HuH-7.5 (cell line): Measurements from ENCODE around the gene SLC5A6.
A peak's percentile ranks its signal among the peaks of the same experiment; 100 is the strongest.

Source experiments
- DNase-seq: peaks from one replicate; pipeline ENCODE4 v3.0.0; 2011; ENCODE audit warnings: low spot score

Gene SLC5A6

GRCh38 chr2:27171351-27171848 is 40.7 kb downstream of the SLC5A6 start:
- DNase-seq, result peak; percentile 40

- DNase-seq, result no peak
Measured at GRCh38 chr2:27170581-27171337, 41.3 kb downstream of the SLC5A6 start.

DNA sequence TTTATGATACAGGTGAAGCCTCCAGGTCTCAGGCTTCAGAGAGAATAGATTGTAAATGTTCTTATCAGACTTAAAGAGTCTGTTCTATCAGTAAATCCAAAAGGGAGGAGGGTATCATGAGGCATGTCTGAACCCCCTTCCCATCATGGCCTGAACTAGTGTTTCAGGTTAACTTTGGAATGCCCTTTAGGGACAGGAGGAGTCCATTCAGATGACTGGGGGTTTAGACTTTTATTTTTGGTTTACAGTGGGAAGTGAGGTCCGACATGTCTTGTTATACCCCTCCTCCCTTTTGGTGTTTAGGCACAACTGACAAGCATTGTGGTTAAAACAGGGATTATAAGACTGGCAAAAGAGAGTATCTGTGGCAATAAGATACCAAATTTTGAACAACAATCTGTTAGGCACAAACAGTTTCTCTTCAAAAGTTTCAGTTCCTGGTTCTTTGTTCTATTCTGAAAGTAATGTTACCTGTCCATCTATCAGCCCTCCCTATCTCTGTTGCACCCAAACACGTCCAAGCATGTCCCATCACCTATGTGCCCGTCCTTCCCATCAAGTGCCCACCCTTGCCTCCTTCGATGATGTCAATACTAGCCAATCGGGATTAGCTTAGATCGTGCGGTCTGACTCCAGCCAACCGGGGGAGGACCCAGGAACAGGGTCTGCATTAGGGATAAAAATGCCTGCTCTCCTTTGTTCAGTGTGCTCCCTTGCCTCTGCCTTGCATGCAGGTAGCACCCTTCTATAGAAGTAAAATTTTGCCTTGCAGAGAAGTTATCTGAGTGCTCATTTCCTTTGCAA is 46.9 kb downstream of the SLC5A6 start:
- DNase-seq, result no peak

DNA sequence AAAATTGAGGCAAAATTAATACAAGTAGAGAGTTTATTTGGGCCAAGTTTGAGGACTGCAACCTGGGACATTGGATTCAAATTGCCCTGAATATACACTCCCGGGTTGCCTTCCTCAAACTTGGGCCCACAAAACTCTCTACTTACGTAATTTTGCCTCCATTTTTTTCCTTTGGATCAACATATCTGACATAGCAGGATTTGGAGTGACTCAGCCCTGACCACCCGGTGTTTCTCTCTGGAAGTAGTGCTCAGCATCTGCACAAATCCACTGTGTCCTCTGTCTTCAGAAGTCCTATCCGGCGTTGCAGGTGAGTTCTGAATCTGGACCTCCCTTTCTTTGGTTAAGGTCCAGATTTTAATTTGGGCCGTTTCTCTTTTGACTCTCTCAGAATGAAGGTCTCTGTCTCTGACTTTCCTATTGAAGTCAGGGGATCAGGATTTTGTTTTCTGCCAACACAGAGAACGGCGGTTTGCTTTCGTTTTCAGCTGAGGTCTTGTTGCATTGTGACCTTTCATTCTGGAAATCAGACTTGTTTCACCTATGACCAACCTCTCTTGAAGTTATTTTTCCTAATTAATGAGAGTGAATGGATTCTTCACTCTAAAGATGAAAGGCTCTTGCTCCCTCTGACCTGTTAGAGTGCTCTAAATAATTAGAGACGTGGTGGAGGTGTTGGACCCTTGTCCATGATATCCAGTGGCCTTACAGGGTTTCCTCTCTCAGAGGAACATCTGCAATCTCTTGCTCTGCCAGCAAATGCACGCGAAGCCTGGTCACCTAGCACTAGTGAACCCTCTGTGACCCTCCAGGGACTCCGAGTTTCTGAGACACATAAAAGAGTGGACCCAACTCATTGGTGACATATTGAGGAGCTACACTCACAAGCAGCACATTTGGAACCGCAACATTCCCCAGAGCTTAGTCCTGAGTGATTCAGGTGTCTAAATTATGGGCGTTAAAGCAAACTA is 49.6 kb downstream of the SLC5A6 start:
- DNase-seq, result no peak

- no peak for DNase-seq
Measured at GRCh38 chr2:27160191-27160590, 51.9 kb downstream of the SLC5A6 start.

GRCh38 chr2:27159271-27159670 is 52.8 kb downstream of the SLC5A6 start:
- no peak for DNase-seq

DNA sequence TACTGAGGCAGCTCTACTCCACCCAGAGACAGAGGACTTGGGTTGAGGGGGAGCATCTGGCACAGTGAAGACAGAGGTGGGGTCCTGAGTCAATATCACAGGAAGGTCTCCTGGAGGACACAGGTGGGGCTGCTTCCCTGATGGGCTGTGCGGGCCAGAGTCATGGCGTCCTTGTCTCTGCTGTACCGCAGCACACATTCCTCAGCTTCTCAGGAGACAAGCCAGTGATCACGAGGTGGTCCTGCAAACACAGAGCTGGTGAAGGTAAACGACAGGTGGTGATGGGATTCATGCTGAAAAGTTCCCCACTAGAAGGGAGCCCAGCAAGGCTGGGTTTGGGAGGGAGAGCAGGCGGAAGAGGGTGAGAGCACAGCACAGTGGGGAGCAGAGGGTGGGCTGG is 53.6 kb downstream of the SLC5A6 start:
- DNase-seq, result no peak

GRCh38 chr2:27155069-27155520 is 57.0 kb downstream of the SLC5A6 start:
- no peak for DNase-seq

GRCh38 chr2:27154488-27154887 is 57.6 kb downstream of the SLC5A6 start:
- no peak for DNase-seq

GRCh38 chr2:27152796-27153464 is 59.1 kb downstream of the SLC5A6 start:
- no peak for DNase-seq

DNA sequence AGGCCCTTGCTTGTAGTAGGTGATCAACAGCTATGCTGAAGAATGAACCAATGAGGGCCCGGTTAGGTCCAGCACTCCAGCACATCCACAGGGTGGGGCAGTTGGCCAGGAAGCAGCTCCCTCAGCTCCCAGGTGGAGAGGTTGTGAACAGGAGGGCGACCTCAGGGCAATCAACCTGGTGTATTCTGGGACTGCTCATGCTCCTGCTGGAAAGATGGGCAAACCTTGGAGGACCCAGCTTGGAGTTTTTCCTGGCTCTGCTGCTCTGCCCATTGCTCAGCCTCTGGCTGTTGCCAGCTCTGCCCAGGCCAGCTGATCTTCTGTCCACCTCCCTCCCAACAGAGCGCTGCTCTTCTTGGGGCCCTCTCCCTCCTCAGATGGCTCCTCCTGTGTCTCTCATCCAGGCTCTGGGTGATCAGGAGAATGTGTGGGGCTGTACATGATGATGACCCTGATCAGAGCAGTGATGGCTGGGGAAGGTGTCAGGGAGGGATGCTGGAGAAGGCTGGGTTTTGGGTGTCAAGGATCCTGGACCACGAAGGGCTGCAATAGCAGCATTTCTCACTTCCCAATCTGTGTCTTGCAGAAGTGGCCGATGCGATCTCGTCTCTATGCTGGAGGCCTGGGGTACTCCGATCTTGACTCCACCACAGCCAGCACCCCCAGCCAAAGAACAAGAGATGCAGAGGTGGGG is 59.8 kb downstream of the SLC5A6 start:
- peak; percentile 62 for DNase-seq

DNA sequence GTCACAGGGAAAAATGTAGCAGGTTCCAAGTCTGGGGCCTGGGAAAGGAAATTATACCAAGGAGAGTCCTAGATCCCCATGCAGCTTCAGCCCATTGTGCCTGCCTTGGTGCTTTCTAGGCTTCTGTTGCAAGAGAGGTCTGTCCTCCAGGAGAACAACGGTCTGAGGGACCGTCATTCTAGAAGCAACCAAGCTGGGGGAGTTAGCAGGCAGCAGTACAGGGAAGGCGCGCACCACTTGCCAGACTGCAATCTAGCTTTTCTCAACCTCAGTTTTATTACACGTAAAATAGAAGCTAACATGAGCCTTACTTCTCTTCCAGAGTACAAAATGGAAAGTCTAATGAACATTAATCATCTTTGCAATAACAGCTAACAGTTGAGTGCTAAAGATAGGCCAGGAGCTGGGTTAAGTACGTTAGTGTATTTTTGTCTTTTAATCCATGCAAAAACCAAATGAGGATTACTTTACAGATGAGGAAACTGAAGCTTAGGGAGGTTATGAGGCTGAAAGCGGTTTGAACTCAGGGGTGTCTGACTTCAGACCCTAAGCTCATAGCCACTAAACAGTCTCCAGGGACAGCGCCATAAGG is 61.3 kb downstream of the SLC5A6 start:
- DNase-seq, result no peak
